ENCODE data around the gene UBE2J2.

UBE2J2 gene

GRCh38 chr1:1206966-1207531 lies 66.6 kb downstream of the UBE2J2 start:
- Histone ChIP-seq H4K20me1 (ENCODE audit: insufficient read depth, low read length) (no peaks in the 10 kb centered on the region), H3K9me3 (ENCODE audit: low read length) (no peaks in the 10 kb centered on the region), H3K4me1 (ENCODE audit: insufficient read depth, low read length, severe bottlenecking) (no peaks in the 10 kb centered on the region), H3K4me2 (ENCODE audit: low read length) (no peak overlapping the region), H3K36me3 (ENCODE audit: insufficient read depth, low read length) (no peaks in the 10 kb centered on the region), H3K79me2 (ENCODE audit: insufficient read depth, low read length) (no peaks in the 10 kb centered on the region), H3K27ac (ENCODE audit: low read depth, low read length, poor library complexity, severe bottlenecking) (no peak overlapping the region), H3K9me2 (ENCODE audit: low read depth, low read length) (no peaks in the 10 kb centered on the region), H3F3A (ENCODE audit: insufficient read depth, low read length) (no peaks in the 10 kb centered on the region), H3K9ac (ENCODE audit: low read length) (no peak overlapping the region), H3K4me3 (ENCODE audit: low read depth, low read length, poor library complexity, severe bottlenecking) (no peak overlapping the region), H2AFZ (ENCODE audit: low read length) (no peak overlapping the region), H3K27me3 (ENCODE audit: insufficient read depth, low read length) (peaks cover 11% of the 10 kb centered on the region)
- no peak for TF ChIP-seq EZH2 (IDR thresholded peaks at IDR 0.05; ENCODE audit: borderline replicate concordance, low read length)
- TF ChIP-seq, protein P1, sequence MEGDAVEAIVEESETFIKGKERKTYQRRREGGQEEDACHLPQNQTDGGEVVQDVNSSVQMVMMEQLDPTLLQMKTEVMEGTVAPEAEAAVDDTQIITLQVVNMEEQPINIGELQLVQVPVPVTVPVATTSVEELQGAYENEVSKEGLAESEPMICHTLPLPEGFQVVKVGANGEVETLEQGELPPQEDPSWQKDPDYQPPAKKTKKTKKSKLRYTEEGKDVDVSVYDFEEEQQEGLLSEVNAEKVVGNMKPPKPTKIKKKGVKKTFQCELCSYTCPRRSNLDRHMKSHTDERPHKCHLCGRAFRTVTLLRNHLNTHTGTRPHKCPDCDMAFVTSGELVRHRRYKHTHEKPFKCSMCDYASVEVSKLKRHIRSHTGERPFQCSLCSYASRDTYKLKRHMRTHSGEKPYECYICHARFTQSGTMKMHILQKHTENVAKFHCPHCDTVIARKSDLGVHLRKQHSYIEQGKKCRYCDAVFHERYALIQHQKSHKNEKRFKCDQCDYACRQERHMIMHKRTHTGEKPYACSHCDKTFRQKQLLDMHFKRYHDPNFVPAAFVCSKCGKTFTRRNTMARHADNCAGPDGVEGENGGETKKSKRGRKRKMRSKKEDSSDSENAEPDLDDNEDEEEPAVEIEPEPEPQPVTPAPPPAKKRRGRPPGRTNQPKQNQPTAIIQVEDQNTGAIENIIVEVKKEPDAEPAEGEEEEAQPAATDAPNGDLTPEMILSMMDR (IDR thresholded peaks at IDR 0.05; ENCODE audit: low read length), result no peak

DNA sequence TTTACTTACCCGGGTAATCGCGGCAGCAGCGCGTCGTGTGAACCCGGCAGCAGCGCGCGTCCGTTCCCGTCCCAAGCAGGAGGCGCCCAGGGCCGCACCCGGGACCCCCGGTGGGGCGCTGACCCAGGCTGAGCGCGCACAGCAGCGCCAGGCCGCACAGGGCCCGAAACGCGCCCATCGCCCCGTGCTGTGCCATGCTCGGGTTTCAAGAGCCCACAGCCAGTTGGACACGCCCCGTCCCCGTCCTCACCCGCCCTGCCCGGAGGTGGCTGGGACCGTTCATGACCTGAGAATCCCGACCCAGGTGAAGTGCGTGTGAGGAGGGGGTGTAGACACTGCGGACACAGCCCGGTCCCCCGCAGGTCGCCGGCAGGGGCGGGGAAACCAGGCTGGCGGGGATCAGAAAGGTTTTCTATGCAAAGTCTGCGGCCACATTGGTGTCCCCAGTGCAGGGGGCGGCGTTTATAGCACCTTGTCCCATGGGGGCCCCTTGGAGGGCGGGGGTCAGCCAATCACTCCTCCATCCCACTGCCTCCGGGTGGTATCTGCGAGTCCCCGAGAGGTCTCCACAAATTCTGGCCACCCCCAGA lies 67.2 kb downstream of the UBE2J2 start, which contains the start of gene TNFRSF18:
Gene TNFRSF18, minus strand, starts transcription at position 217 of the 590 bp plus-strand sequence. Its CDS starts 21 bp downstream, at position 196.
- no peaks in the 10 kb centered on the region for H4K20me1 ChIP-seq (ENCODE audit: insufficient read depth, low read length)
- no peak within 1 kb of the TSS for H3K9ac ChIP-seq (ENCODE audit: low read length)
- TF ChIP-seq, protein P1 (IDR thresholded peaks at IDR 0.05; ENCODE audit: low read length), result no peak
- no peak for TF ChIP-seq EZH2 (IDR thresholded peaks at IDR 0.05; ENCODE audit: borderline replicate concordance, low read length)
- H3K9me2 ChIP-seq (ENCODE audit: low read depth, low read length), result no peaks in the 10 kb centered on the region
- no peaks in the 10 kb centered on the region for H3F3A ChIP-seq (ENCODE audit: insufficient read depth, low read length)
- H3K4me1 ChIP-seq (ENCODE audit: insufficient read depth, low read length, severe bottlenecking), result no peaks in the 10 kb centered on the region
- H3K4me2 ChIP-seq (ENCODE audit: low read length), result no peak within 1 kb of the TSS
- no peaks in the 10 kb centered on the region for H3K79me2 ChIP-seq (ENCODE audit: insufficient read depth, low read length)
- H3K9me3 ChIP-seq (ENCODE audit: low read length), result no peaks in the 10 kb centered on the region
- H3K27ac ChIP-seq (ENCODE audit: low read depth, low read length, poor library complexity, severe bottlenecking), result no peak within 1 kb of the TSS
- H3K4me3 ChIP-seq (ENCODE audit: low read depth, low read length, poor library complexity, severe bottlenecking), result no peak within 1 kb of the TSS
- no peak within 1 kb of the TSS for H2AFZ ChIP-seq (ENCODE audit: low read length)
- H3K27me3 ChIP-seq (ENCODE audit: insufficient read depth, low read length), result peaks cover 11% of the 10 kb centered on the region
- H3K36me3 ChIP-seq (ENCODE audit: insufficient read depth, low read length), result no peaks in the 10 kb centered on the region

- no peak overlapping the region for H3K4me3 ChIP-seq (ENCODE audit: low read depth, low read length, poor library complexity, severe bottlenecking)
- H3K9me3 ChIP-seq (ENCODE audit: low read length), result no peaks in the 10 kb centered on the region
- no peaks in the 10 kb centered on the region for H4K20me1 ChIP-seq (ENCODE audit: insufficient read depth, low read length)
- H3K4me1 ChIP-seq (ENCODE audit: insufficient read depth, low read length, severe bottlenecking), result no peaks in the 10 kb centered on the region
- no peak overlapping the region for H3K27ac ChIP-seq (ENCODE audit: low read depth, low read length, poor library complexity, severe bottlenecking)
- H2AFZ ChIP-seq (ENCODE audit: low read length), result no peak overlapping the region
- H3K79me2 ChIP-seq (ENCODE audit: insufficient read depth, low read length), result no peaks in the 10 kb centered on the region
- H3K4me2 ChIP-seq (ENCODE audit: low read length), result no peak overlapping the region
- no peak overlapping the region for H3K9ac ChIP-seq (ENCODE audit: low read length)
- peaks cover 11% of the 10 kb centered on the region for H3K27me3 ChIP-seq (ENCODE audit: insufficient read depth, low read length)
- no peaks in the 10 kb centered on the region for H3K9me2 ChIP-seq (ENCODE audit: low read depth, low read length)
- H3K36me3 ChIP-seq (ENCODE audit: insufficient read depth, low read length), result no peaks in the 10 kb centered on the region
- no peak for TF ChIP-seq EZH2 (IDR thresholded peaks at IDR 0.05; ENCODE audit: borderline replicate concordance, low read length)
- TF ChIP-seq, protein P1 (IDR thresholded peaks at IDR 0.05; ENCODE audit: low read length), result no peak
- no peaks in the 10 kb centered on the region for H3F3A ChIP-seq (ENCODE audit: insufficient read depth, low read length)
Measured at GRCh38 chr1:1205769-1206375, 67.8 kb downstream of the UBE2J2 start.
